Subcutaneous adipose tissue (tissue), 4 donors: ENCODE measurements around the gene ATL1. TPM values are rescaled to one million over a fixed set of nuclear protein-coding genes. Genes with fewer than 3 reads are reported as not detected.

Source experiments
- total RNA-seq, 4 donors: library from RNA; depleted of rRNA; stranded (reverse); fragments of >200 nt; gene quantifications; one replicate each; pipeline ENCODE4 v1.1.0, GENCODE V29; 2016
- TF ChIP-seq, protein P1 (sequence below): fragments of 450-650 bp; IDR thresholded peaks from one replicate; pipeline ENCODE4 v1.5.1; 2016; ENCODE audit warnings: low read depth, mild to moderate bottlenecking, control low read depth, antibody characterized with exemption, moderate library complexity

Gene ATL1
- total RNA-seq, 4 donors from 2014 or later, result 2.4 to 5.4 (median 4.9) TPM

DNA sequence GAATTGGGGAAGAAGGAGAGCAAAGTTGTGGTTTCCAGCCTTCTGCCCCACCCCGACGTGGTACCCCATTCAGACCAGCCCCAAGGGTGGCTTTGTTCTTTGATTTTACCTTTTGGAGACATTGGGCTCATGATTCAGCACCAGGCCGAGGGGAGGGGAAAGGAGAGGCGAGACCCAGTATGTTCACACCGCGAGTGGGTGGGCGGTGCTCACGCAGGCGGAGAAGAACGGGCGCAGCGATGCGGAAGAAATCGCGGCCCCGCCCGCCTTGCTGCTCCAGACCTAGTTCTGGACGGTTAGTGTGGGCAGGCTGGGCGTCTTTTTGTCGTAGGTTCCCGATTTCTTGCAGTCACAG lies 963 bp downstream of the ATL1 start:
- TF ChIP-seq, protein P1, sequence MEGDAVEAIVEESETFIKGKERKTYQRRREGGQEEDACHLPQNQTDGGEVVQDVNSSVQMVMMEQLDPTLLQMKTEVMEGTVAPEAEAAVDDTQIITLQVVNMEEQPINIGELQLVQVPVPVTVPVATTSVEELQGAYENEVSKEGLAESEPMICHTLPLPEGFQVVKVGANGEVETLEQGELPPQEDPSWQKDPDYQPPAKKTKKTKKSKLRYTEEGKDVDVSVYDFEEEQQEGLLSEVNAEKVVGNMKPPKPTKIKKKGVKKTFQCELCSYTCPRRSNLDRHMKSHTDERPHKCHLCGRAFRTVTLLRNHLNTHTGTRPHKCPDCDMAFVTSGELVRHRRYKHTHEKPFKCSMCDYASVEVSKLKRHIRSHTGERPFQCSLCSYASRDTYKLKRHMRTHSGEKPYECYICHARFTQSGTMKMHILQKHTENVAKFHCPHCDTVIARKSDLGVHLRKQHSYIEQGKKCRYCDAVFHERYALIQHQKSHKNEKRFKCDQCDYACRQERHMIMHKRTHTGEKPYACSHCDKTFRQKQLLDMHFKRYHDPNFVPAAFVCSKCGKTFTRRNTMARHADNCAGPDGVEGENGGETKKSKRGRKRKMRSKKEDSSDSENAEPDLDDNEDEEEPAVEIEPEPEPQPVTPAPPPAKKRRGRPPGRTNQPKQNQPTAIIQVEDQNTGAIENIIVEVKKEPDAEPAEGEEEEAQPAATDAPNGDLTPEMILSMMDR, result no peak

DNA sequence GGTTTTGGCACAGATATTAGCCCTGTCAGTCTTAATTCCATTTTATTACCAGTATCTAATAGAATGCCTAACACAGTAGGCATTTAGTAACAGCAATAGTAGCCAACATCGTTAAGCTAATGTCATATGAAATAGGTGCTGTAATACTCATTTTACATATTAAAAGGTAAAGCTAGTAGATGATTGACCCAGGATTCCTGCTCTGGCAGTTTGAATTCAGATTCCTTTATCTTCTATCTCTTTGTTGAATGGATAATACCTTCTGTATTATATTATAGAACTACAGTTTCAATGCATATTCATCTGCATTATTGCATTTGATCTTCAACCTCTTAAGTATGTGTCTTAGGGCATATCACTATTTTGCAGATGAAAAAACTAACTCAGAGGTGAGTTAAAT lies 2.9 kb downstream of the ATL1 start:
- TF ChIP-seq, protein P1, result no peak

DNA sequence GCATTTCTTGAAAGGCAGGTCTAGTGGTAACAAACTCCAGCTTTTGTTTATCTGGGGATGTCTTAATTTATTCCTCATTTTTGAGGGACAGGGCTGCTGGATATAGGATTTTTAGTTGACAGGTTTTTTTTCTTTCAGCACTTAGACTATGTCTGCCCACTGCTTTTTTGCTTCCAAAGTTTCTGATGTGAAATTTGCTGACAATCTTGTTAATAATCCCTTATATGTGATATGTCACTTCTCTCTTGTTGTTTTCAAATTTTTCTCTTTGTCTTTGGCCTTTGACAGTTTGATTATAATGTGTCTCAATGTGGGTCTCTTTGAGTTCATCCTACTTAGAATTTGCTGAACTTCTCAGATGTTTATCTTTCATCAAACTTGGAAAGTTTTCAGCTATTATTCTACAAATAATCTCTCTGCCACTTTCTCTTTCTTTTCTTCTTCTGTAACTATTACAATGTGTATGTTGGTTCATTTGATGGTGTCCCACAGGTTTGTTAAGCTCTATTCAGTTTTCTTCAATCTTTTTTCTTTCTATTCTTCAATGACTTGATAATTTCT lies 9.8 kb downstream of the ATL1 start:
- TF ChIP-seq, protein P1, result no peak

DNA sequence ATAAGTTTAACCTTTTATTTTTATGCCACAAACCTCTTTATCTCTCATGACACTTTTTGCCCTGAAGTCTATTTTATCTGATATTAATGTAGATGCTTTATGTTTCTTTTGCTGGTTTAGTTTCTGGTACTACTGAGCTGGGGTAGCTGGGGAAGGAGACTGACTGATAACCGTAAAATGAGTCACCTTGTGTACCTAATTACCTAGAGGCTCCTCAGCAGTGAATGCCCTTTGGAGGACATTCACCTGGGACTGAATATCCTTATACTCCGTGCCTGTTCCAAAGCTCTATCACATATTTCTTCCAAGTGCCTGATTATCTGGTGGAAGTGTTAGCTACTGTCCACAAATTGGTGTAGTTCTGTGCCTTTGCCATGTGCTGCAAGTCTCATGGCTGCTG lies 13.9 kb downstream of the ATL1 start:
- TF ChIP-seq, protein P1, result no peak

DNA sequence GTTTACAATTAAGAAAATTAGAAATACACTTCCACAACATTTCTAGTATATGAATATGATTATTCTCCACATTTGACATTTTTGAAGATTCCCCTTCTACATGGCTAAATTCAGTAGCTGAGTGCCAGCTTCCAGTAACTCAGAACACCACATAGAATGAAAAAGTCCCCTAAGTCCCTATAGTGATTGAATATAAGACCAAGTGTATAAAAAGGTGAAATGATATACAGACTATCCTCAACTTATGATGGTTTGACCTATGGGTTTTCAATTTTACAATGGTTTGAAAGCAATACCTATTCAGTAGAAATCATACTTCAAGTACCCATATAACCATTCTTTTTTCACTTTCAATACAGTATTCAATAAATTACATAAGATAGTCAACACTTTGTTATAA lies 15.8 kb downstream of the ATL1 start:
- TF ChIP-seq, protein P1, result no peak

DNA sequence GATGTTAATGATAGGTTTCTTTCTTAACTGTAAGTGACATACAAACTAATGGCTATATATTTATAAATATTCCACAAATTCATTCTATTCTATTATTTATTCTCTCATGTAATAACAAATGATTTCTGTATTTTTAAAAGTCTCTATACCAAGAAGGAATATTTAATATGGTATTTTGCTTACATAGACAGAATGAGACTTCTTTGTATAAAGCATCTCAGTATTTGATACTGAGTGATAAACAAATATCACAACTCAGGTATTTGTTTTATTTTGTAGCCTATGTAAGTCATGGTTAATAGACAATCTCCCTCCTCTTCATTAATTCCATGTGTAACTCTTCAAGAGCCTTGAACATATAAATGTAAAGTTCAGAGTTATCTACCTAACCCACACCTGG lies 18.0 kb downstream of the ATL1 start:
- TF ChIP-seq, protein P1, result no peak

DNA sequence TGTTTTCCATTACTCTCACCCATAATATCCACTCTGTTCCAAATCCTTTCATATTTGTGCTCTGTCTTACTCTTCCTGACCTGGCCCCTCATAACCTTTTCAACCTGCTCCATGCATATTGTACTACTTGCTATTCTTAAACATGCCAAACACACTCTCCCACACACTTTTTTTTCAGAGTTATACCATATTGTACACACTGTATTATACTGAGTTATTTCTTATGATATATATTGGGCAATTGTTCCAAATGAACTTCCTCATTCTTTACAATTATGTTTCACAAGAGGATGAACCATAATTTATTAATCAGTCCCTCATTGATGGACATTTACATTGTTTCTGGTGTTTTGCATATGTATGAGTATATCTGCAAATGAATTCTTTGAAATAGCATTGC lies 18.5 kb downstream of the ATL1 start:
- TF ChIP-seq, protein P1, result no peak
